Breast epithelium (tissue), 3 donors: ENCODE data around the gene SIGMAR1.

Experiments
- CTCF ChIP-seq, 3 donors: fragments of 450-650 bp; IDR thresholded peaks; one replicate each; pipeline ENCODE4 v1.5.1; 2016 to 2017; ENCODE audit warnings: antibody characterized with exemption in 3 of 3, mild to moderate bottlenecking in 3 of 3, moderate library complexity in 3 of 3
- POLR2AphosphoS5 ChIP-seq, 3 donors: sonication (generic); formaldehyde crosslinking; IDR thresholded peaks; one replicate each; pipeline ENCODE4 v1.6.1; 2017; ENCODE audit warnings: antibody characterized with exemption in 3 of 3

- TF ChIP-seq CTCF (IDR thresholded peaks at IDR 0.05) (no peak), POLR2AphosphoS5 (IDR thresholded peaks at IDR 0.05) (no peak)
Observed at GRCh38 chr9:34650816-34651215, 13.2 kb upstream of the SIGMAR1 start.
